GM23248 (cell line): ENCODE data around the gene IGSF21. TPM values are rescaled to one million over a fixed set of nuclear protein-coding genes. Genes with fewer than 3 reads are reported as not detected.

Experiments
- DNase-seq: peaks from one replicate; pipeline ENCODE4 v3.0.0-alpha.2; 2015
- H2AFZ ChIP-seq: fragments of 200-600 bp; sonication (generic); 2 replicates; pipeline ENCODE4 v1.6.1; 2016; ENCODE audit warnings: antibody characterized with exemption
- H3F3A ChIP-seq: fragments of 200-600 bp; sonication (generic); 2 replicates; pipeline ENCODE4 v1.6.1; 2016; ENCODE audit warnings: mild to moderate bottlenecking, antibody characterized with exemption, mixed run types; ENCODE audit not compliant: insufficient read depth
- H3K27ac ChIP-seq: fragments of 200-600 bp; sonication (generic); 2 replicates; pipeline ENCODE4 v1.5.1; 2016; ENCODE audit warnings: mild to moderate bottlenecking
- H3K27me3 ChIP-seq: fragments of 200-600 bp; sonication (generic); replicated peaks from 2 replicates; pipeline ENCODE4 v1.6.1; 2016; ENCODE audit warnings: mild to moderate bottlenecking; ENCODE audit not compliant: insufficient read depth
- H3K36me3 ChIP-seq: fragments of 200-600 bp; sonication (generic); 2 replicates; pipeline ENCODE4 v1.6.1; 2016; ENCODE audit warnings: low read depth, mild to moderate bottlenecking
- H3K4me1 ChIP-seq: fragments of 200-600 bp; sonication (generic); 2 replicates; pipeline ENCODE4 v1.6.1; 2016; ENCODE audit warnings: mild to moderate bottlenecking; ENCODE audit not compliant: insufficient read depth
- H3K4me2 ChIP-seq: fragments of 200-600 bp; sonication (generic); one replicate; pipeline ENCODE4 v1.6.1; 2016; ENCODE audit warnings: mild to moderate bottlenecking; ENCODE audit not compliant: unreplicated experiment
- H3K4me3 ChIP-seq: fragments of 200-600 bp; sonication (generic); 2 replicates; pipeline ENCODE4 v1.5.1; 2016; ENCODE audit warnings: mild to moderate bottlenecking
- H3K79me2 ChIP-seq: fragments of 200-600 bp; sonication (generic); 2 replicates; pipeline ENCODE4 v1.6.1; 2016; ENCODE audit warnings: mild to moderate bottlenecking; ENCODE audit not compliant: insufficient read depth
- H3K9ac ChIP-seq: fragments of 200-600 bp; sonication (generic); 2 replicates; pipeline ENCODE4 v1.6.1; 2016; ENCODE audit warnings: mild to moderate bottlenecking
- H3K9me2 ChIP-seq: fragments of 200-600 bp; sonication (generic); 2 replicates; pipeline ENCODE4 v1.6.1; 2016; ENCODE audit warnings: mixed run types, mild to moderate bottlenecking, moderate library complexity; ENCODE audit not compliant: insufficient read depth
- H3K9me3 ChIP-seq: fragments of 200-600 bp; sonication (generic); one replicate; pipeline ENCODE4 v1.6.1; 2017; ENCODE audit warnings: low read depth
- H4K20me1 ChIP-seq: fragments of 200-600 bp; sonication (generic); 2 replicates; pipeline ENCODE4 v1.6.0; 2016; ENCODE audit not compliant: insufficient read depth
- EZH2 ChIP-seq: fragments of 200-600 bp; sonication (generic); IDR thresholded peaks from 2 replicates; pipeline ENCODE4 v1.6.1; 2018; ENCODE audit warnings: antibody characterized with exemption, mild to moderate bottlenecking; ENCODE audit not compliant: insufficient read depth, poor library complexity, severe bottlenecking
- EZH2phosphoT487 ChIP-seq: fragments of 200-600 bp; sonication (generic); IDR thresholded peaks from 2 replicates; pipeline ENCODE4 v1.6.1; 2018; ENCODE audit warnings: antibody characterized with exemption, moderate library complexity, mild to moderate bottlenecking, low read depth; ENCODE audit not compliant: insufficient read depth
- WGBS, 2 experiments: methylation state at CpG; one replicate each; pipeline ENCODE4 v1.1.6; 2015 to 2017; ENCODE audit warnings: low lambda C conversion rate in 2 of 2, low coverage in 1 of 2; ENCODE audit errors: missing lambda C conversion rate in 2 of 2; 5-methylcytosine and 5-hydroxymethylcytosine counted together
- in situ Hi-C: fragments of 300-500 bp; cut with MboI; formaldehyde crosslinking; loops from 2 replicates; pipeline ENCODE4 v1.15.0; 2020
- polyA plus RNA-seq: library from polyadenylated mRNA; unstranded; fragments of >200 nt; fragmentation: Nextera tagmentation; extraction: Ambion mirVana; gene quantifications from 2 replicates; pipeline ENCODE4 v1.2.1, GENCODE V29; 2016
- total RNA-seq: library from RNA; depleted of rRNA; stranded (reverse); fragments of >200 nt; shearing (Covaris generic); gene quantifications from 2 replicates; pipeline ENCODE4 v1.2.3, GENCODE V29; 2014

IGSF21 gene
- total and polyA plus RNA-seq, 2 experiments from 2014 or later = not detected

DNA sequence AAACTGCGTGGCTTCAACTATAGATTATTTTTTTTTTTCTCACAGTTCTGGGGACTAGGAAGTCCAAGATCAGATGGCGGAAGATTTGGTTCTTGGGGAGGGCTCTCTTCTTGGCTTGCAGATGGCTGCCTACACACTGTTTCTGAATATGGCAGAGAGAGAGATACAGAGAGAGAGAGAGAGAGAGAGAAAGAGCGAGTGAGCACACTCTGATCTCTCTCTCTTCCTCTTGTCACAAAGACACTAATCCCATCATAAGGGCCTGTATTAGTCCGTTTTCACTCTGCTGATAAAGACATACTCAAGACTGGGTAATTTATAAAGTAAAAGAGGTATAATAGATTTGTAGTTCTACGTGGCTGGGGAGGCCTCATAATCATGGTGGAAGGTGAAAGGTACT lies 79.5 kb downstream of the IGSF21 start:
- DNase-seq = no peak
- TF ChIP-seq EZH2phosphoT487 = no peak
- TF ChIP-seq EZH2 = no peak
- Histone ChIP-seq H3K79me2 (no peaks in the 10 kb centered on the region), H3F3A (no peaks in the 10 kb centered on the region), H4K20me1 (no peaks in the 10 kb centered on the region), H3K9ac (no peak overlapping the region), H3K9me2 (no peaks in the 10 kb centered on the region), H3K27ac (no peak overlapping the region), H3K9me3 (no peaks in the 10 kb centered on the region), H3K36me3 (no peaks in the 10 kb centered on the region), H3K27me3 (0 out of 2 replicates have a peak, but pooled peaks cover 7% of the 10 kb centered on the region), H3K4me1 (no peaks in the 10 kb centered on the region), H2AFZ (no peak overlapping the region), H3K4me3 (no peak overlapping the region), H3K4me2 (no peak overlapping the region)
- 41 to 51% methylated on average over 5 of the region's 5 CpGs for WGBS, 2 experiments
- in situ Hi-C loops = no loop called here

DNA sequence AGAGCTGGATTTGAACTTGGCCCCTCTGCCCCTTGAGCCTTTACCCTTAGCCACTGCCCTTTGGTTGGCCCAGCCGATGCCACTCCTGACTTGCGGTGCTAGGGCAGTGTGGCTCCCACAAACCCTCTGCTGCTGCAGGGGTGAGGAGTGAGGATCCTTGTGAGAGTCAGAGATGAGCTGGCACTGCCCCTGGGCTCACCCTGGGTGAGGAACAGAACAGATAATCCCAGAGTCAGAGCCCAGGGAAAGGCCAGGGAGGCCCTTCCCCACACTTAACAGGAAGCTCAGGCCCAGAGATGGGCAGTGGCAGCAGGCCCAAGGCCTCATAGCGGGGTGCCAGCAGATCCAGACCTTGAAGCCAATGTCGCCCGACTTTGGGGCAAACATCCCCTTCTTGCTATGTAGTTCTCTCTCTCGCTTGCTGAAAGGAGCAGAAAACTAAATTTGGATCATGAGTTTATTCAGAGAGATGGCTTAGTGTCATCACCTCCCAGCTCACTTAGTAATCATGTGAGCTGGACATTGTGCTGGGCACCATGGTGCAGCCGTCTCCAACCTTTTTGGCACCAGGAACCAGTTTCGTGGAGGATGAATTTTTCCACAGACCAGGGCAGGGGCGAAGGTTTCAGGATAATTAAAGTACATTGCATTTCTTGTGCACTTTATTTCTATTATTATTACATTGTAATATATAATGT lies 81.4 kb downstream of the IGSF21 start:
- TF ChIP-seq EZH2phosphoT487 (no peak), EZH2 (no peak)

DNA sequence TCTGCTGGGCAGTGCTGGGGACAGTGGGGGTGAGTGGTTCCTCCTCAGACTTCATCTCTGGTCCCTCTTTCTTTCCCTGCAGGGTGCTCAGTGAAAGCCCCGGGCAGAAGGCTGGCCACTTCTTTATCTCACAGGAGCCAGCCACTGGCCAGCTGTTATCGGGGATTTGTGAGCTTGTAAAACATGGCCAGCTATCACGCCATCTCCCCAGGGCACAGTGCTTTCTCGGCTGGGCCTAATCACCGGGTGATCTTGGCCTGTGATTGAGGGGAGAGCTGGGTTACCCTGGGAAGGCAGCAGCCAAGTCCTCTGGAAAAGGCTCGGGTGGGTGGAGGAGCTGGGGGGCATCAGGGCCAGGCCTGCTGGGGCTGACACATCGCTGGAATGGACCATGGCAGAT lies 83.0 kb downstream of the IGSF21 start:
- Histone ChIP-seq H3K4me3 (no peak overlapping the region), H2AFZ (no peak overlapping the region), H3K27me3 (peaks cover 17% of the 10 kb centered on the region), H3K4me1 (no peaks in the 10 kb centered on the region), H3K4me2 (no peak overlapping the region), H3F3A (no peaks in the 10 kb centered on the region), H3K9me2 (no peaks in the 10 kb centered on the region), H3K79me2 (no peaks in the 10 kb centered on the region), H3K9ac (no peak overlapping the region), H4K20me1 (no peaks in the 10 kb centered on the region), H3K9me3 (no peaks in the 10 kb centered on the region), H3K36me3 (no peaks in the 10 kb centered on the region), H3K27ac (no peak overlapping the region)
- 33 to 37% methylated on average over 7 of the region's 7 CpGs for WGBS, 2 experiments
- no peak for TF ChIP-seq EZH2
- TF ChIP-seq EZH2phosphoT487 = no peak
- in situ Hi-C loops = no loop called here
- no peak for DNase-seq

More for the DNA sequence above, 81.4 kb downstream of the IGSF21 start:
- H3K27me3 ChIP-seq = peaks cover 17% of the 10 kb centered on the region
- no peak overlapping the region for H3K27ac ChIP-seq
- 61 to 63% methylated on average over 9 of the region's 9 CpGs for WGBS, 2 experiments
- H3K9me2 ChIP-seq = no peaks in the 10 kb centered on the region
- H3K36me3 ChIP-seq = no peaks in the 10 kb centered on the region
- H3F3A ChIP-seq = no peaks in the 10 kb centered on the region
- H3K4me2 ChIP-seq = no peak overlapping the region
- H3K9ac ChIP-seq = no peak overlapping the region
- no peak overlapping the region for H2AFZ ChIP-seq
- H3K79me2 ChIP-seq = no peaks in the 10 kb centered on the region
- no peaks in the 10 kb centered on the region for H4K20me1 ChIP-seq
- H3K9me3 ChIP-seq = no peaks in the 10 kb centered on the region
- no peak overlapping the region for H3K4me3 ChIP-seq
- in situ Hi-C loops = no loop called here
- H3K4me1 ChIP-seq = no peaks in the 10 kb centered on the region
- no peak for DNase-seq

DNA sequence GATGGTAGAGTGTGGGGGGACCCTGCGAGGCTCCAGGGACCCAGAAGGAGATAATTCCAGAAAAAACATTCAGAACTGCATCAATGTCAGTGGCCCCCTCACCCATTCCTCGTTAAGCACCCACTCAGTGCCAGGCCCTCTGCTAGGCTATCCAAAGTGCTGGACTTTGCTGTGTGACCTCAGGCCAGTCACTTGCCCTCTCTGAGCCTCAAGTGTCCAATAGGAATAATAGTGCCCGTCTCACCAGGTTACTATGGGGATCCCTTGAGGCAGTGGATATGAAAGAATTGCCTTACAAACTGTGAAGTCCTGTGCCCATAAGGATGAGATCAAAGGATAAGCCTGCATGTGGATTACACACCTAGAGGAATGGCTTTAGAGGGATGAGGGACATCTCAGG lies 83.4 kb downstream of the IGSF21 start:
- WGBS, 2 experiments = 26 to 29% methylated on average over 3 of the region's 3 CpGs
- Histone ChIP-seq H3K36me3 (no peaks in the 10 kb centered on the region), H3K9ac (no peak overlapping the region), H2AFZ (no peak overlapping the region), H3F3A (no peaks in the 10 kb centered on the region), H3K9me2 (no peaks in the 10 kb centered on the region), H3K4me2 (no peak overlapping the region), H3K9me3 (no peaks in the 10 kb centered on the region), H3K27ac (no peak overlapping the region), H3K4me1 (no peaks in the 10 kb centered on the region), H3K4me3 (no peak overlapping the region), H3K27me3 (peaks cover 17% of the 10 kb centered on the region), H4K20me1 (no peaks in the 10 kb centered on the region), H3K79me2 (no peaks in the 10 kb centered on the region)
- in situ Hi-C loops = no loop called here
- no peak for DNase-seq
- TF ChIP-seq EZH2 = no peak
- no peak for TF ChIP-seq EZH2phosphoT487

DNA sequence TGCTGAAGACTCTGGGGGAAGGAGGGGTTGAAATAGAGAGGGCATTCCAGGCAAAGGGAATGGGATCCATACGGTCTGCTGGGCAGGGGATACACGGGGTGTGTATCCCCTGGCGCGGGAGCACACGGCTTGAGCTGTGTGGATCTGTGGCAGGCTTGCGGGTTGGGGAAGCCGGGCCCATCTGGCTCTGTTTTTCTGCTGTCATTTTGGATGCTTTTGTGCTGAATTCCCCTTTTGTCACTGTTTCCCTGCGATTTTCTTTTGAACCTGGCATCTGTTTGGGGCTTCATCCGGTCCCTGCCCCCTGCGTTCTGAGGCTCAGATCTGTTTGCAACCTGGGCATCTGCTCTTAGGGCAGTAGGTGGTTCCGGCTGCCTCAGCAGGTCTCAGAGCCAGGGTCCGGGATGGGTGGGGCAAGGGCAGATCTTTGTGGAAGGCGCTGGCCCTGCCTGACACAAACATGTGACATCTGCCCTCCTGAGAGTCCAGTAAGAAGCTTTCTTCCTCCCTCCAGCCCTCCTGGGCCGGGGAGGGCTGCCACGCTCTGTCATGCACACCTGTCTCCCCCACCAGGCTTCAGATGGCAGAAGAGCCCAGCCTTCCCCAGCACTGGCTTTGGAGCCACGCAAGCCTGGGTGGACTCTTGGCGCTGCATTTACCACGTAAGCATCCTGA lies 84.0 kb downstream of the IGSF21 start:
- no peak overlapping the region for H3K27ac ChIP-seq
- H3K27me3 ChIP-seq = peaks cover 17% of the 10 kb centered on the region
- no peaks in the 10 kb centered on the region for H3F3A ChIP-seq
- no peaks in the 10 kb centered on the region for H3K9me3 ChIP-seq
- no peaks in the 10 kb centered on the region for H3K9me2 ChIP-seq
- TF ChIP-seq EZH2phosphoT487 = no peak
- TF ChIP-seq EZH2 = no peak
- H3K4me1 ChIP-seq = no peaks in the 10 kb centered on the region
- H3K4me3 ChIP-seq = no peak overlapping the region
- no peaks in the 10 kb centered on the region for H3K79me2 ChIP-seq
- H4K20me1 ChIP-seq = no peaks in the 10 kb centered on the region
- H2AFZ ChIP-seq = no peak overlapping the region
- in situ Hi-C loops = no loop called here
- WGBS, 2 experiments = 14 to 16% methylated on average over 18 of the region's 18 CpGs
- DNase-seq = no peak
- H3K36me3 ChIP-seq = no peaks in the 10 kb centered on the region
- no peak overlapping the region for H3K9ac ChIP-seq
- H3K4me2 ChIP-seq = no peak overlapping the region
